Neural progenitor cell (in vitro differentiated cells): ENCODE measurements around the gene TRABD2A. TPM values are rescaled to one million over a fixed set of nuclear protein-coding genes. Genes with fewer than 3 reads are reported as not detected.
"Not testable (repeated sequence)": the region's sequence is repeated elsewhere in the genome, so short reads cannot be mapped to it uniquely, and the experiment has no call there.

Source experiments
- DNase-seq: peaks from one replicate; pipeline ENCODE4 v3.0.0-alpha.2; 2016; ENCODE audit warnings: low spot score
- H2AFZ ChIP-seq: fragments of 200-600 bp; sonication (generic); replicated peaks from 2 replicates; pipeline ENCODE4 v1.6.1; 2016; ENCODE audit warnings: antibody characterized with exemption
- H3F3A ChIP-seq: fragments of 200-600 bp; sonication (generic); 2 replicates; pipeline ENCODE4 v1.6.1; 2016; ENCODE audit warnings: antibody characterized with exemption, low read depth
- H3K27ac ChIP-seq: fragments of 200-600 bp; sonication (generic); 2 replicates; pipeline ENCODE4 v1.5.1; 2016; ENCODE audit warnings: mild to moderate bottlenecking
- H3K27me3 ChIP-seq: fragments of 200-600 bp; sonication (generic); 2 replicates; pipeline ENCODE4 v1.6.1; 2016; ENCODE audit warnings: mild to moderate bottlenecking, moderate library complexity
- H3K36me3 ChIP-seq: fragments of 200-600 bp; sonication (generic); 2 replicates; pipeline ENCODE4 v1.5.1; 2016
- H3K4me1 ChIP-seq: fragments of 200-600 bp; sonication (generic); 2 replicates; pipeline ENCODE4 v1.6.1; 2016; ENCODE audit warnings: mixed run types
- H3K4me2 ChIP-seq: fragments of 200-600 bp; sonication (generic); 2 replicates; pipeline ENCODE4 v1.6.1; 2016
- H3K4me3 ChIP-seq: fragments of 200-600 bp; sonication (generic); 2 replicates; pipeline ENCODE4 v1.5.1; 2016
- H3K79me2 ChIP-seq: fragments of 200-600 bp; sonication (generic); 2 replicates; pipeline ENCODE4 v1.6.1; 2016; ENCODE audit warnings: low read depth
- H3K9ac ChIP-seq: fragments of 200-600 bp; sonication (generic); 2 replicates; pipeline ENCODE4 v1.6.1; 2016
- H3K9me3 ChIP-seq: fragments of 200-600 bp; sonication (generic); 2 replicates; pipeline ENCODE4 v1.5.1; 2016; ENCODE audit warnings: low read depth
- H4K20me1 ChIP-seq: fragments of 200-600 bp; sonication (generic); 2 replicates; pipeline ENCODE4 v1.6.1; 2016; ENCODE audit warnings: low read depth
- H3K27ac Mint-ChIP-seq: 3 replicates; pipeline ENCODE4 v1.8.0; 2021; ENCODE audit warnings: mixed read lengths
- H3K27me3 Mint-ChIP-seq: 2 replicates; pipeline ENCODE4 v1.8.0; 2022; ENCODE audit warnings: low read depth, mild to moderate bottlenecking, inconsistent platforms, moderate library complexity, mixed read lengths; ENCODE audit not compliant: insufficient read depth
- H3K36me3 Mint-ChIP-seq: 3 replicates; pipeline ENCODE4 v1.8.0; 2021; ENCODE audit warnings: mixed read lengths
- H3K4me1 Mint-ChIP-seq: 3 replicates; pipeline ENCODE4 v1.8.0; 2021; ENCODE audit warnings: mixed read lengths
- H3K4me3 Mint-ChIP-seq: 3 replicates; pipeline ENCODE4 v1.8.0; 2021; ENCODE audit warnings: mild to moderate bottlenecking, moderate library complexity, mixed read lengths
- H3K9me3 Mint-ChIP-seq: 3 replicates; pipeline ENCODE4 v1.8.0; 2020; ENCODE audit warnings: mixed read lengths
- CTCF ChIP-seq: fragments of 200-600 bp; sonication (generic); IDR thresholded peaks from 2 replicates; pipeline ENCODE4 v1.5.1; 2017; ENCODE audit warnings: antibody characterized with exemption, mild to moderate bottlenecking
- EZH2 ChIP-seq: fragments of 200-600 bp; sonication (generic); IDR thresholded peaks from 2 replicates; pipeline ENCODE4 v1.6.1; 2017; ENCODE audit warnings: antibody characterized with exemption, mild to moderate bottlenecking, moderate library complexity
- EZH2phosphoT487 ChIP-seq: fragments of 200-600 bp; sonication (generic); IDR thresholded peaks from 2 replicates; pipeline ENCODE4 v1.6.1; 2017; ENCODE audit warnings: antibody characterized with exemption
- total RNA-seq: library from RNA; depleted of rRNA; stranded (reverse); fragments of >200 nt; gene quantifications from 2 replicates; pipeline ENCODE4 v1.2.3, GENCODE V29; 2015; ENCODE audit warnings: low replicate concordance

TRABD2A gene
- total RNA-seq, 1 donor from 2014 or later = 2.0 TPM

- Histone ChIP-seq H3K27ac (no peak overlapping the region), H3K36me3 (no peaks in the 10 kb centered on the region), H4K20me1 (no peaks in the 10 kb centered on the region), H3K79me2 (no peaks in the 10 kb centered on the region), H3K27me3 (no peaks in the 10 kb centered on the region), H3K4me2 (no peak overlapping the region), H3K9ac (no peak overlapping the region), H3F3A (no peaks in the 10 kb centered on the region), H2AFZ (no peak overlapping the region), H3K9me3 (no peaks in the 10 kb centered on the region), H3K4me1 (no peaks in the 10 kb centered on the region), H3K4me3 (no peak overlapping the region)
- no peak overlapping the region for H3K4me3 Mint-ChIP-seq
- no peaks in the 10 kb centered on the region for H3K36me3 Mint-ChIP-seq
- no peak overlapping the region for H3K27ac Mint-ChIP-seq
- DNase-seq = no peak
- H3K27me3 Mint-ChIP-seq = peaks cover 8% of the 10 kb centered on the region
- no peaks in the 10 kb centered on the region for H3K4me1 Mint-ChIP-seq
- no peaks in the 10 kb centered on the region for H3K9me3 Mint-ChIP-seq
- TF ChIP-seq EZH2 = no peak
- TF ChIP-seq CTCF = no peak
- no peak for TF ChIP-seq EZH2phosphoT487
Measured at GRCh38 chr2:84870306-84870705, 10.6 kb downstream of the TRABD2A start.

GRCh38 chr2:84868327-84868726 is 12.6 kb downstream of the TRABD2A start:
- not testable (repeated sequence) for H3K4me1 Mint-ChIP-seq, H2AFZ ChIP-seq, H3K36me3 ChIP-seq, H3K27me3 ChIP-seq, H3K9me3 ChIP-seq, H3K4me1 ChIP-seq, H3K4me2 ChIP-seq, H3K9me3 Mint-ChIP-seq, H3K27ac ChIP-seq, H3K9ac ChIP-seq, H3K4me3 ChIP-seq, H3K36me3 Mint-ChIP-seq, H4K20me1 ChIP-seq, H3K4me3 Mint-ChIP-seq, H3K27ac Mint-ChIP-seq, H3K27me3 Mint-ChIP-seq, DNase-seq, H3K79me2 ChIP-seq, H3F3A ChIP-seq

- TF ChIP-seq EZH2 (no peak), CTCF (no peak), EZH2phosphoT487 (no peak)
- no peak overlapping the region for H3K4me2 ChIP-seq
- H3K4me1 ChIP-seq = no peaks in the 10 kb centered on the region
Measured at GRCh38 chr2:84866122-84866521, 14.8 kb downstream of the TRABD2A start.

DNA sequence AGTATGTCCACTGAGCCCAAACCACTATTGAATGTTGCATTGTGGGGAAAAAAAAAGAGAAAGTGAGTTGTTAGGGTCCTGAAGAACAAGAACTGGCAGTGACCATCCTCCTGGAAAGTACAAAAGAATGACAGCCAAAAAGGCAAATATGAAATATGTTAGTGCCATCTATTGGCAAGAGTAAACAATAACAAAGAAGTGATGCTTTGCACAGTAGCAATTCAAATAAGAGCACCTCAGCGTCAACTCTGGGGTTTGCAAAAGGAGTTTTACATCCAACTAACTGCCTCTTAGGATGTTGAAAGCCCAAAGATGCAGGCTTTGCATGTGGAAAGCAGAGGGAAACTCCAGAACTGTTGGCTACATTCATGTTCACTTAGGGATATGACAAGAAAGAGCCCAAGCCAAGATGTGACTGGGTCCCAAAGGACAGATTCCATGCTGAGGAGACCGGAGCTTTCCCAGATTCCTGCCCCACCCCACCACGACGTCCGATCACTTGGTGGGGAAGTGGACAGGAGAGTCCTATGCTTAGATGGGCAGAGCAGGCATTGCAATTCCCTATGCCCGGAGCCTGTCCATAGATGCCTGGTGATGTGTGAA is 15.6 kb downstream of the TRABD2A start:
- no peaks in the 10 kb centered on the region for H3F3A ChIP-seq
- H3K27ac Mint-ChIP-seq = no peak overlapping the region
- TF ChIP-seq CTCF (peak; percentile 17), EZH2 (no peak)
- H3K9ac ChIP-seq = no peak overlapping the region
- no peak overlapping the region for H3K4me2 ChIP-seq
- H2AFZ ChIP-seq = no peak overlapping the region
- H4K20me1 ChIP-seq = no peaks in the 10 kb centered on the region
- no peaks in the 10 kb centered on the region for H3K4me1 ChIP-seq
- H3K4me3 ChIP-seq = no peak overlapping the region
- no peaks in the 10 kb centered on the region for H3K36me3 Mint-ChIP-seq
- peaks cover 2% of the 10 kb centered on the region for H3K4me1 Mint-ChIP-seq
- H3K79me2 ChIP-seq = no peaks in the 10 kb centered on the region
- DNase-seq = no peak
- H3K27me3 Mint-ChIP-seq = peaks cover 8% of the 10 kb centered on the region
- peaks cover 2% of the 10 kb centered on the region for H3K9me3 Mint-ChIP-seq
- no peaks in the 10 kb centered on the region for H3K9me3 ChIP-seq
- H3K4me3 Mint-ChIP-seq = no peak overlapping the region
- H3K27me3 ChIP-seq = no peaks in the 10 kb centered on the region
- H3K36me3 ChIP-seq = no peaks in the 10 kb centered on the region
- H3K27ac ChIP-seq = no peak overlapping the region

More at GRCh38 chr2:84866122-84866521, 14.8 kb downstream of the TRABD2A start:
- H3K36me3 ChIP-seq = no peaks in the 10 kb centered on the region
- DNase-seq = no peak
- no peak overlapping the region for H2AFZ ChIP-seq
- H3K27ac ChIP-seq = no peak overlapping the region
- no peaks in the 10 kb centered on the region for H3K79me2 ChIP-seq
- H3K9me3 Mint-ChIP-seq = peaks cover 2% of the 10 kb centered on the region
- no peaks in the 10 kb centered on the region for H4K20me1 ChIP-seq
- H3K4me3 ChIP-seq = no peak overlapping the region
- H3K4me3 Mint-ChIP-seq = no peak overlapping the region
- H3K27me3 ChIP-seq = no peaks in the 10 kb centered on the region
- no peaks in the 10 kb centered on the region for H3K9me3 ChIP-seq
- no peaks in the 10 kb centered on the region for H3F3A ChIP-seq
- no peak overlapping the region for H3K27ac Mint-ChIP-seq
- H3K36me3 Mint-ChIP-seq = no peaks in the 10 kb centered on the region
- H3K9ac ChIP-seq = no peak overlapping the region
- peaks cover 2% of the 10 kb centered on the region for H3K4me1 Mint-ChIP-seq
- H3K27me3 Mint-ChIP-seq = peaks cover 8% of the 10 kb centered on the region
